ENCODE data around the gene IDH3G. TPM values are rescaled to one million over a fixed set of nuclear protein-coding genes. Genes with fewer than 3 reads are reported as not detected.

IDH3G gene
- total and polyA plus RNA-seq, 2 experiments from 2014 or later, result 41.4 to 49.0 TPM

DNA sequence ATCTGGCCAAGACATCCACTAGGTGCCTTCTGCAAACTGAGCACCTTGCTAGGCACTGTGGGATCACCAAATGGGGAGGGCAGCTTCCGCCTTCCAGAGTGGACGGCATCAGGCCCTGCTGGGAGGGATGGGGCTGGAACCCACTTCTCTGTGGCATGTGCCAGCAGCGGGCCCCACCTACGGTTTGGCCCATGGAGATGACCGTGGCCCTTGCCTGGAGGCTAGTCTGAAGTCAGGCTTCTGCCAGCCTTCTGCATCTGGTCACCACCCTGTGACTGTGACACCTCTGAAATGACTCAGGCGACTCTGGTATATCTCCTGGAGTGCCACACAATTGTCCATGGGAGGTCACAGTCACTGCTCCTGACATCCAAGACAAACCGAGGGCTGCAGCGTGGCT, 7.5 kb upstream of the IDH3G start:
- Histone ChIP-seq H3K4me1 (ENCODE audit: insufficient read depth) (no peaks in the 10 kb centered on the region), H3K4me3 (no peak overlapping the region), H3F3A (replicated peaks; ENCODE audit: low read depth) (0 out of 2 replicates have a peak, but pooled peaks cover 2% of the 10 kb centered on the region), H3K4me2 (no peak overlapping the region), H4K20me1 (replicated peaks; ENCODE audit: insufficient read depth) (0 out of 2 replicates have a peak, but pooled peaks cover 3% of the 10 kb centered on the region), H3K79me2 (replicated peaks; ENCODE audit: insufficient read depth) (no peaks in the 10 kb centered on the region; the same call in 1 of the 2 replicates), H3K36me3 (ENCODE audit: insufficient read depth) (no peaks in the 10 kb centered on the region), H3K27me3 (ENCODE audit: insufficient read depth) (no peaks in the 10 kb centered on the region), H3K9me2 (ENCODE audit: insufficient read depth) (no peaks in the 10 kb centered on the region), H2AFZ (no peak overlapping the region), H3K27ac (ENCODE audit: low read depth) (no peak overlapping the region)
- Mint-ChIP-seq H3K4me1 (peaks cover 6% of the 10 kb centered on the region; the same call in 1 of the 3 replicates), H3K36me3 (ENCODE audit: low read depth) (peaks cover 35% of the 10 kb centered on the region), H3K9me3 (no peaks in the 10 kb centered on the region), H3K27ac (no peak overlapping the region), H3K27me3 (ENCODE audit: insufficient read depth, low read depth, poor library complexity) (peaks cover 12% of the 10 kb centered on the region), H3K4me3 (no peak overlapping the region)
- DNase-seq (ENCODE audit: low spot score), result no peak
- TF ChIP-seq EZH2phosphoT487 (IDR thresholded peaks at IDR 0.05; ENCODE audit: unreplicated experiment) (no peak), POLR2AphosphoS5 (IDR thresholded peaks at IDR 0.05; ENCODE audit: low read depth) (0 out of 2 replicates have a peak, but pooled peaks have one; percentile 24)
- ATAC-seq, result no peak

DNA sequence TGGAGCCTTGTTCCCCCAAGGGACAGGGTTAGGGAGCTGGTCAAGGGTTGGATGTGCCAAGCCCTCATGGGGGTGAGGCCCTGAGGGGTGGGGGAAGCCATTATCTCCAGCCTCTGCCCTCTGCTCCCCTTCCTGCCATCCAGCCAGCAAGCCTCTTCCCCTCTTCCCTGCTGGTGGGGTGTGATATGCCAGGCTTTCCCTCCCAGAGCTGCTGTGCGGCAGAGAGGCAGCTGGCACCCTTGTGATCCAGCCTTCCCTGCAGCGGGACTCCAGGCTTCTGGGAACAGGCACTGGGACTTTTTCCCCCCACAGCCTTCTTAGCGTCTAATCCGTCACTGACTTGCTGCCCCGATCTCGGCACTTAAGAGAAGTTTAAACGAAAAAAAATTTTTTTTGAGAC, 6.6 kb upstream of the IDH3G start:
- H3K4me1 Mint-ChIP-seq, result peaks cover 13% of the 10 kb centered on the region; the same call in 2 of the 3 replicates
- DNase-seq (ENCODE audit: low spot score) (no peak), ATAC-seq (peak; percentile 11; the same call in 1 of the 3 replicates)
- Histone ChIP-seq H3K9me2 (ENCODE audit: insufficient read depth) (no peaks in the 10 kb centered on the region), H3K36me3 (ENCODE audit: insufficient read depth) (no peaks in the 10 kb centered on the region), H3K4me1 (ENCODE audit: insufficient read depth) (no peaks in the 10 kb centered on the region), H4K20me1 (replicated peaks; ENCODE audit: insufficient read depth) (0 out of 2 replicates have a peak, but pooled peaks cover 3% of the 10 kb centered on the region), H3K27me3 (ENCODE audit: insufficient read depth) (no peaks in the 10 kb centered on the region), H2AFZ (no peak overlapping the region), H3F3A (replicated peaks; ENCODE audit: low read depth) (0 out of 2 replicates have a peak, but pooled peaks cover 2% of the 10 kb centered on the region), H3K4me2 (no peak overlapping the region), H3K4me3 (no peak overlapping the region), H3K79me2 (replicated peaks; ENCODE audit: insufficient read depth) (peaks cover 6% of the 10 kb centered on the region), H3K27ac (ENCODE audit: low read depth) (no peak overlapping the region)
- no peak overlapping the region for H3K4me3 Mint-ChIP-seq
- H3K36me3 Mint-ChIP-seq (ENCODE audit: low read depth), result peaks cover 44% of the 10 kb centered on the region
- no peaks in the 10 kb centered on the region for H3K9me3 Mint-ChIP-seq
- no peak overlapping the region for H3K27ac Mint-ChIP-seq
- 0 out of 2 replicates have a peak, but pooled peaks have one; percentile 11 for TF ChIP-seq POLR2AphosphoS5 (IDR thresholded peaks at IDR 0.05; ENCODE audit: low read depth)
- no peak for TF ChIP-seq NANOG (IDR thresholded peaks at IDR 0.05; ENCODE audit: borderline replicate concordance)
- no peak for TF ChIP-seq ZNF331 (CRISPR knock-in tag; IDR thresholded peaks at IDR 0.05; ENCODE audit: low read depth)
- peaks cover 12% of the 10 kb centered on the region for H3K27me3 Mint-ChIP-seq (ENCODE audit: insufficient read depth, low read depth, poor library complexity)

DNA sequence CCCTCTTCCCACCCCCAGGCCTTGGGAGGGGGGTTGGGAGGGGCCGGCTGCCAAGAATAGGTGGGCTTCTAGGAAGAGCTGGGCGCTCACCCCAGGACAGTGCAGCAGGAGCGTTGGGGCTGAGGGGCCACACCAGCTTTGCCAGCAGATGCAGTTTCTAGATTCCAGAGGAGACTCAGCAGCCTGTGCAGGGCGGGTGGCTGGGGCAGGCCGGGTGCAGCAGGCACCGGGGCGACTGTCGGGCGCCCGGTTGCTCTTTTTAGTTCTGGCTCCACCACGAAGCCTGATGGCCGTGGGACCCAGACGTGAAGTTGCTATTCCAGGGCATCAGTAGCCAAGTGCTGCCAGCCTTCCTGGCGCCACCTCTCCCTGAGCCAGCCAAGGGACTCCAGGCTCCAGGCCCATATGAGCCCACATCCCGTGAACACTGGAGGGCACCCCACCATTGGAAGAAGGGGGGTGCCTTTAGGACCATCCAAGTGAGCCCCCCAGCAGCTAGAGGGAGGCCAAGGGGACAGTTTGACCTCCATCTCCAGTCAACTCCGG, 6.1 kb upstream of the IDH3G start:
- peak; percentile 8; the same call in 1 of the 3 replicates for ATAC-seq
- TF ChIP-seq, protein P1, sequence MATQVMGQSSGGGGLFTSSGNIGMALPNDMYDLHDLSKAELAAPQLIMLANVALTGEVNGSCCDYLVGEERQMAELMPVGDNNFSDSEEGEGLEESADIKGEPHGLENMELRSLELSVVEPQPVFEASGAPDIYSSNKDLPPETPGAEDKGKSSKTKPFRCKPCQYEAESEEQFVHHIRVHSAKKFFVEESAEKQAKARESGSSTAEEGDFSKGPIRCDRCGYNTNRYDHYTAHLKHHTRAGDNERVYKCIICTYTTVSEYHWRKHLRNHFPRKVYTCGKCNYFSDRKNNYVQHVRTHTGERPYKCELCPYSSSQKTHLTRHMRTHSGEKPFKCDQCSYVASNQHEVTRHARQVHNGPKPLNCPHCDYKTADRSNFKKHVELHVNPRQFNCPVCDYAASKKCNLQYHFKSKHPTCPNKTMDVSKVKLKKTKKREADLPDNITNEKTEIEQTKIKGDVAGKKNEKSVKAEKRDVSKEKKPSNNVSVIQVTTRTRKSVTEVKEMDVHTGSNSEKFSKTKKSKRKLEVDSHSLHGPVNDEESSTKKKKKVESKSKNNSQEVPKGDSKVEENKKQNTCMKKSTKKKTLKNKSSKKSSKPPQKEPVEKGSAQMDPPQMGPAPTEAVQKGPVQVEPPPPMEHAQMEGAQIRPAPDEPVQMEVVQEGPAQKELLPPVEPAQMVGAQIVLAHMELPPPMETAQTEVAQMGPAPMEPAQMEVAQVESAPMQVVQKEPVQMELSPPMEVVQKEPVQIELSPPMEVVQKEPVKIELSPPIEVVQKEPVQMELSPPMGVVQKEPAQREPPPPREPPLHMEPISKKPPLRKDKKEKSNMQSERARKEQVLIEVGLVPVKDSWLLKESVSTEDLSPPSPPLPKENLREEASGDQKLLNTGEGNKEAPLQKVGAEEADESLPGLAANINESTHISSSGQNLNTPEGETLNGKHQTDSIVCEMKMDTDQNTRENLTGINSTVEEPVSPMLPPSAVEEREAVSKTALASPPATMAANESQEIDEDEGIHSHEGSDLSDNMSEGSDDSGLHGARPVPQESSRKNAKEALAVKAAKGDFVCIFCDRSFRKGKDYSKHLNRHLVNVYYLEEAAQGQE (IDR thresholded peaks at IDR 0.05; ENCODE audit: unreplicated experiment), result no peak
- TF ChIP-seq, protein P2, sequence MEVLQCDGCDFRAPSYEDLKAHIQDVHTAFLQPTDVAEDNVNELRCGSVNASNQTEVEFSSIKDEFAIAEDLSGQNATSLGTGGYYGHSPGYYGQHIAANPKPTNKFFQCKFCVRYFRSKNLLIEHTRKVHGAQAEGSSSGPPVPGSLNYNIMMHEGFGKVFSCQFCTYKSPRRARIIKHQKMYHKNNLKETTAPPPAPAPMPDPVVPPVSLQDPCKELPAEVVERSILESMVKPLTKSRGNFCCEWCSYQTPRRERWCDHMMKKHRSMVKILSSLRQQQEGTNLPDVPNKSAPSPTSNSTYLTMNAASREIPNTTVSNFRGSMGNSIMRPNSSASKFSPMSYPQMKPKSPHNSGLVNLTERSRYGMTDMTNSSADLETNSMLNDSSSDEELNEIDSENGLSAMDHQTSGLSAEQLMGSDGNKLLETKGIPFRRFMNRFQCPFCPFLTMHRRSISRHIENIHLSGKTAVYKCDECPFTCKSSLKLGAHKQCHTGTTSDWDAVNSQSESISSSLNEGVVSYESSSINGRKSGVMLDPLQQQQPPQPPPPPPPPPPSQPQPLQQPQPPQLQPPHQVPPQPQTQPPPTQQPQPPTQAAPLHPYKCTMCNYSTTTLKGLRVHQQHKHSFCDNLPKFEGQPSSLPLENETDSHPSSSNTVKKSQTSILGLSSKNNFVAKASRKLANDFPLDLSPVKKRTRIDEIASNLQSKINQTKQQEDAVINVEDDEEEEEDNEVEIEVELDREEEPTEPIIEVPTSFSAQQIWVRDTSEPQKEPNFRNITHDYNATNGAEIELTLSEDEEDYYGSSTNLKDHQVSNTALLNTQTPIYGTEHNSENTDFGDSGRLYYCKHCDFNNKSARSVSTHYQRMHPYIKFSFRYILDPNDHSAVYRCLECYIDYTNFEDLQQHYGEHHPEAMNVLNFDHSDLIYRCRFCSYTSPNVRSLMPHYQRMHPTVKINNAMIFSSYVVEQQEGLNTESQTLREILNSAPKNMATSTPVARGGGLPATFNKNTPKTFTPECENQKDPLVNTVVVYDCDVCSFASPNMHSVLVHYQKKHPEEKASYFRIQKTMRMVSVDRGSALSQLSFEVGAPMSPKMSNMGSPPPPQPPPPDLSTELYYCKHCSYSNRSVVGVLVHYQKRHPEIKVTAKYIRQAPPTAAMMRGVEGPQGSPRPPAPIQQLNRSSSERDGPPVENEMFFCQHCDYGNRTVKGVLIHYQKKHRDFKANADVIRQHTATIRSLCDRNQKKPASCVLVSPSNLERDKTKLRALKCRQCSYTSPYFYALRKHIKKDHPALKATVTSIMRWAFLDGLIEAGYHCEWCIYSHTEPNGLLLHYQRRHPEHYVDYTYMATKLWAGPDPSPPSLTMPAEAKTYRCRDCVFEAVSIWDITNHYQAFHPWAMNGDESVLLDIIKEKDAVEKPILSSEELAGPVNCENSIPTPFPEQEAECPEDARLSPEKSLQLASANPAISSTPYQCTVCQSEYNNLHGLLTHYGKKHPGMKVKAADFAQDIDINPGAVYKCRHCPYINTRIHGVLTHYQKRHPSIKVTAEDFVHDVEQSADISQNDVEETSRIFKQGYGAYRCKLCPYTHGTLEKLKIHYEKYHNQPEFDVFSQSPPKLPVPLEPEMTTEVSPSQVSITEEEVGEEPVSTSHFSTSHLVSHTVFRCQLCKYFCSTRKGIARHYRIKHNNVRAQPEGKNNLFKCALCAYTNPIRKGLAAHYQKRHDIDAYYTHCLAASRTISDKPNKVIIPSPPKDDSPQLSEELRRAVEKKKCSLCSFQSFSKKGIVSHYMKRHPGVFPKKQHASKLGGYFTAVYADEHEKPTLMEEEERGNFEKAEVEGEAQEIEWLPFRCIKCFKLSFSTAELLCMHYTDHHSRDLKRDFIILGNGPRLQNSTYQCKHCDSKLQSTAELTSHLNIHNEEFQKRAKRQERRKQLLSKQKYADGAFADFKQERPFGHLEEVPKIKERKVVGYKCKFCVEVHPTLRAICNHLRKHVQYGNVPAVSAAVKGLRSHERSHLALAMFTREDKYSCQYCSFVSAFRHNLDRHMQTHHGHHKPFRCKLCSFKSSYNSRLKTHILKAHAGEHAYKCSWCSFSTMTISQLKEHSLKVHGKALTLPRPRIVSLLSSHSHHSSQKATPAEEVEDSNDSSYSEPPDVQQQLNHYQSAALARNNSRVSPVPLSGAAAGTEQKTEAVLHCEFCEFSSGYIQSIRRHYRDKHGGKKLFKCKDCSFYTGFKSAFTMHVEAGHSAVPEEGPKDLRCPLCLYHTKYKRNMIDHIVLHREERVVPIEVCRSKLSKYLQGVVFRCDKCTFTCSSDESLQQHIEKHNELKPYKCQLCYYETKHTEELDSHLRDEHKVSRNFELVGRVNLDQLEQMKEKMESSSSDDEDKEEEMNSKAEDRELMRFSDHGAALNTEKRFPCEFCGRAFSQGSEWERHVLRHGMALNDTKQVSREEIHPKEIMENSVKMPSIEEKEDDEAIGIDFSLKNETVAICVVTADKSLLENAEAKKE (CRISPR knock-in tag; IDR thresholded peaks at IDR 0.05), result no peak
- no peak for TF ChIP-seq ZNF331 (CRISPR knock-in tag; IDR thresholded peaks at IDR 0.05; ENCODE audit: low read depth)

More for the DNA sequence above, 6.1 kb upstream of the IDH3G start:
- Mint-ChIP-seq H3K27ac (no peak overlapping the region), H3K4me1 (peaks cover 16% of the 10 kb centered on the region; the same call in 2 of the 3 replicates), H3K9me3 (no peaks in the 10 kb centered on the region), H3K27me3 (ENCODE audit: insufficient read depth, low read depth, poor library complexity) (peaks cover 12% of the 10 kb centered on the region), H3K36me3 (ENCODE audit: low read depth) (peaks cover 40% of the 10 kb centered on the region), H3K4me3 (no peak overlapping the region)
- Histone ChIP-seq H3K27ac (ENCODE audit: low read depth) (no peak overlapping the region), H3K4me2 (no peak overlapping the region), H3K79me2 (replicated peaks; ENCODE audit: insufficient read depth) (peaks cover 11% of the 10 kb centered on the region), H3K4me1 (ENCODE audit: insufficient read depth) (no peaks in the 10 kb centered on the region), H3K9me2 (ENCODE audit: insufficient read depth) (no peaks in the 10 kb centered on the region), H3K4me3 (no peak overlapping the region), H2AFZ (no peak overlapping the region), H3K36me3 (ENCODE audit: insufficient read depth) (no peaks in the 10 kb centered on the region), H4K20me1 (replicated peaks; ENCODE audit: insufficient read depth) (0 out of 2 replicates have a peak, but pooled peaks cover 3% of the 10 kb centered on the region), H3F3A (replicated peaks; ENCODE audit: low read depth) (0 out of 2 replicates have a peak, but pooled peaks cover 2% of the 10 kb centered on the region), H3K27me3 (ENCODE audit: insufficient read depth) (no peaks in the 10 kb centered on the region)
- DNase-seq (ENCODE audit: low spot score), result no peak
